ENCODE measurements around the gene ZFPM1. TPM values are rescaled to one million over a fixed set of nuclear protein-coding genes. Genes with fewer than 3 reads are reported as not detected.

Gene ZFPM1
- total and polyA plus RNA-seq, 7 donors = 0.43 to 2.9 (median 2.3) TPM

DNA sequence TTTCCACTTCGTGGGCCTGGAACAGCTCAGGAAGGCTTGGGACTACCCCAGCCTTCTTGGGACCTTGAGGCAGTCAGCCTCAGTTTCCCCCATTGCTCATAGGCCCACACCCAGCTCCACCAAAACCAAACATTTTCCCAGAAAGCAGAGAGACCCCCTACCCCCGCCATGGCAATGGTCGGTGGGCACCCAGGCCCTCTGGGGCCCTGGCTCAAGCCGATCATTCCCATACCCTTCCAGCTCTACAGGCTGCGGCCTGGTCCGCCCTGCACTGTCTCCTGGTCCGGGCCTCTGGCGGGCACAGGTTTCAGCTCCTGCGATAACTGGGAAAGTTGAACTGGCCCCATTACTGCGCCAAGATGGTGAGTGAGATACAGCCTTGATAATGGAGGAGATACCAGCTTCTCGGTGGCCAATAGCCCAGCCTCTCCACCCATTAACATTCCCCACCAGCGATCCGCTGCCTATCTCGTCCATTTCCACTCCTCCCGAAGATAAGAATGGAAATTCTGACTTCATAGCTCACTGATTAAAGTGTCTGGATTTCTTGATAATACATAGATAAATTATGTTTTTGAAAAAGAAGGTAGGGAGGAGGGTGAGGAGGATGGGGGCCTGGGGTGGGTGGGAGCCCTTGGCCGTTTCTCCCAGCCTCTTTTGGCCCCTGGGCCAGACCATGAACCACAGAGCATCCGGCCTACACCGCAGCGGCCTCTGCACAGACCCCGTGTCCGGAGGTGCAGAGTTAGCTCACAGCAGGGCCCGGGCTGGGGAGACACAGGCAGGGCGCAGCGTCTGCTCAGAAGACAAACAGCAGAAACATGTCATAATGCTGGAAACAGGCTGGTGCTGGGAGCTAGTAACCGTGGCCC, 11.6 kb downstream of the ZFPM1 start:
- 88 to 91% (median 90%) methylated on average over 25 of the region's 25 CpGs for WGBS, 3 donors
- Histone ChIP-seq H3K4me1 (no peaks in the 10 kb centered on the region), H3K36me3 (ENCODE audit: insufficient read depth in 1 of 2, low read depth in 1 of 2) (no peaks in the 10 kb centered on the region), H3K4me3 (no peak overlapping the region), H3K9me3 (no peaks in the 10 kb centered on the region), H3K27me3 (ENCODE audit: insufficient read depth in 3 of 3, low read length in 2 of 3) (peaks cover 0 to 19% (median 2%) of the 10 kb centered on the region in 3 donors), H3K27ac (no peak overlapping the region)
- no peak for DNase-seq
- TF ChIP-seq CTCF (IDR thresholded peaks at IDR 0.05) = no peak
- intact Hi-C loops (cut with DNase I) = no loop called here
- ATAC-seq = no peak

GRCh38 chr16:88465387-88465983, 12.4 kb downstream of the ZFPM1 start:
- no peaks in the 10 kb centered on the region for H3K9me3 ChIP-seq
- no peak overlapping the region for H3K27ac ChIP-seq
- H3K36me3 ChIP-seq (ENCODE audit: insufficient read depth in 1 of 2, low read depth in 1 of 2) = no peaks in the 10 kb centered on the region
- H3K27me3 ChIP-seq (ENCODE audit: insufficient read depth in 3 of 3, low read length in 2 of 3) = peaks cover 0 to 19% (median 2%) of the 10 kb centered on the region in 3 donors
- TF ChIP-seq CTCF (IDR thresholded peaks at IDR 0.05) = no peak
- intact Hi-C loops (cut with DNase I) = no loop called here
- no peak overlapping the region for H3K4me3 ChIP-seq
- H3K4me1 ChIP-seq = no peaks in the 10 kb centered on the region
- ATAC-seq = no peak
- DNase-seq = no peak
- 83 to 87% (median 84%) methylated on average over 22 of the region's 22 CpGs for WGBS, 3 donors

DNA sequence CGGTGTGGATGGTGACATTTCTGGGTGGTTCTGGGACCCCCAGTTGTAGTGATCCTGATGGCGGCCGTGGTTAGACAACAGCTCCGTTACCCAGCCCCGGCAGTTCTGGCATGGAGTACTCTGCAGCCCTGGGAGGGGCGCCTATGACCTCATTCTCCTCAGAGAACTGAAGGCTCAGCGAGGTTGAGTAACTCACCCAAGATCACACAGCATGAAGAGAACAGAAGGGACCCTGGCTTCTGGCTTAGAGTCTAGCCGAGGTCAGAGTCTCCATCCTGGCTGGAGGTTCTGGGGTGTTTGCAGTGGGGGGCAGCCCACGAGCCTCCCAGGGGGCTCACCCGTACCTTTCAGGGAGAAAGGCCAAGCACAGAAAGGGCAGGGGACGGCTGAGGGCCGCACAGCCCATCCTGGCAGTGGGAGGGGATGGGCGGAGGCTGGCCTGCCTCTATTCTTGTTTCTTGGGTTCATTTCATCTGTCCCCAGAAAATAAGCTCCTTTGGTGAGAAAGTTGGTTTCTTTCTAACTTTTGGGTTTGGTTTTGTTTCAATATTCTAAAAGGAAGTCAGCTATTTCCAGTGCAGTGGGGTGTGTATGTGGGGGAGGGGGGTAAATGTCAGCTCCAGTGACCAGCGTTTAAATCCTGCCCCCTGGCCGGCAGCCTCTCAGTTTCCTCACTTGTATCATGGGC, 13.2 kb downstream of the ZFPM1 start:
- WGBS, 3 donors = 75 to 79% (median 78%) methylated on average over 15 of the region's 15 CpGs
- Histone ChIP-seq H3K9me3 (no peaks in the 10 kb centered on the region), H3K27ac (no peak overlapping the region), H3K4me3 (no peak overlapping the region), H3K36me3 (ENCODE audit: insufficient read depth in 1 of 2, low read depth in 1 of 2) (no peaks in the 10 kb centered on the region), H3K27me3 (ENCODE audit: insufficient read depth in 3 of 3, low read length in 2 of 3) (peaks cover 0 to 19% (median 2%) of the 10 kb centered on the region in 3 donors), H3K4me1 (no peaks in the 10 kb centered on the region)
- intact Hi-C loops (cut with DNase I) = no loop called here
- TF ChIP-seq CTCF (IDR thresholded peaks at IDR 0.05) = no peak
- ATAC-seq = no peak
- DNase-seq = no peak

- no peaks in the 10 kb centered on the region for H3K4me1 ChIP-seq
- DNase-seq = no peak
- no peak for TF ChIP-seq CTCF (IDR thresholded peaks at IDR 0.05)
- H3K36me3 ChIP-seq (ENCODE audit: insufficient read depth in 1 of 2, low read depth in 1 of 2) = no peaks in the 10 kb centered on the region
- no peak overlapping the region for H3K27ac ChIP-seq
- no peak for ATAC-seq
- WGBS, 3 donors = 74 to 78% (median 76%) methylated on average over 13 of the region's 13 CpGs
- H3K9me3 ChIP-seq = no peaks in the 10 kb centered on the region
- H3K4me3 ChIP-seq = no peak overlapping the region
- peaks cover 0 to 19% (median 2%) of the 10 kb centered on the region in 3 donors for H3K27me3 ChIP-seq (ENCODE audit: insufficient read depth in 3 of 3, low read length in 2 of 3)
- intact Hi-C loops (cut with DNase I) = no loop called here
Measured at GRCh38 chr16:88466949-88467348, 13.9 kb downstream of the ZFPM1 start.
